ENCODE results near the gene PVRIG. TPM values are rescaled to one million over a fixed set of nuclear protein-coding genes. Genes with fewer than 3 reads are reported as not detected.

Gene PVRIG
- not detected for total RNA-seq

GRCh38 chr7:100219801-100220585 is at the start of gene PVRIG:
Gene PVRIG, plus strand, starts transcription at chr7:100219949. Its CDS starts 22 bp downstream, at chr7:100219971.

GRCh38 chr7:100177045-100178001 is 42.4 kb upstream of the PVRIG start, which contains the start of the genes GPC2 and STAG3:
Gene GPC2, minus strand, starts transcription at chr7:100177381. Its CDS starts 182 bp downstream, at chr7:100177199.
Gene STAG3, plus strand, starts transcription at chr7:100177918. Its CDS starts 2,639 bp downstream, at chr7:100180557.

Other genes starting within 250 kb of the PVRIG start
- not detected for gene AZGP1, start 243.9 kb upstream of the PVRIG start, total RNA-seq
- 87.0 TPM for gene ZKSCAN1, start 204.4 kb upstream of the PVRIG start, total RNA-seq
- gene ZSCAN21, start 170.2 kb upstream of the PVRIG start, total RNA-seq, result 21.3 TPM
- 72.9 TPM for gene ZNF3, start 138.2 kb upstream of the PVRIG start, total RNA-seq
- gene COPS6, start 131.0 kb upstream of the PVRIG start, total RNA-seq, result 35.7 TPM
- 76.1 TPM for gene MCM7, start 118.6 kb upstream of the PVRIG start, total RNA-seq
- gene AP4M1, start 118.3 kb upstream of the PVRIG start, total RNA-seq, result 29.7 TPM
- gene TAF6, start 100.6 kb upstream of the PVRIG start, total RNA-seq, result 27.9 TPM
- gene CNPY4, start 100.3 kb upstream of the PVRIG start, total RNA-seq, result 22.5 TPM
- 8.1 TPM for gene MBLAC1, start 93.0 kb upstream of the PVRIG start, total RNA-seq
- gene LAMTOR4, start 71.0 kb upstream of the PVRIG start, total RNA-seq, result 31.0 TPM
- gene TRAPPC14, start 61.2 kb upstream of the PVRIG start, total RNA-seq, result 19.7 TPM
- 7.2 TPM for gene GAL3ST4, start 51.3 kb upstream of the PVRIG start, total RNA-seq
- 67.3 TPM for gene GPC2, start 42.6 kb upstream of the PVRIG start, total RNA-seq
- gene STAG3, start 42.0 kb upstream of the PVRIG start, total RNA-seq, result 1.3 TPM
- not detected for gene SPDYE3, start 87.8 kb downstream of the PVRIG start, total RNA-seq
- gene PILRB, start 138.2 kb downstream of the PVRIG start, total RNA-seq, result 35.4 TPM
- gene PILRA, start 153.5 kb downstream of the PVRIG start, total RNA-seq, result 3.8 TPM
- gene ZCWPW1, start 208.8 kb downstream of the PVRIG start, total RNA-seq, result 2.2 TPM
- gene MEPCE, start 209.9 kb downstream of the PVRIG start, total RNA-seq, result 21.3 TPM
- gene PPP1R35, start 216.5 kb downstream of the PVRIG start, total RNA-seq, result 7.8 TPM
- gene SPACDR, start 244.3 kb downstream of the PVRIG start, total RNA-seq, result not detected